Dedifferentiated amniotic fluid mesenchymal stem cell (primary cell): ENCODE data around the gene SLC35A3.

ENCODE experiments used
- DNase-seq: peaks from one replicate; pipeline ENCODE4 v3.0.0-alpha.2; 2016; ENCODE audit errors: extremely low spot score

SLC35A3 gene

DNA sequence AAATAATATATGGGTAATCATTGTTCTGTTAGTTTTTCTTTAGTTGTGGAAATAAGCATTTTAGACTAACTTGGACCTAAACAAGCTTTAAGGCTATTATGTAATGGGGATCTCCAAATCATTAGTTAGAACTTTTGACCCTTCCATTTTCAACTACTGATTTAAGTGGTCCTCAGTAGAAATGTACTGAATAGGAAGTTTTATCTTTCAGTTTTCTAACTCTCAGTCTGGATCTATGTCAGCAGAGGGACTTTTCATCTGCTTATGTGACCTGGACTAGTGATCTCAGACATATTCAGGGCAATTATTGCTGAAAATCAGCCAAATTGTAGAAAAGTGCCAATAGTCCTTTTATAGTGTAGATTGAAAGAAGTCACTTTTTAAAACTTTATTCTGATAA is 106.9 kb downstream of the SLC35A3 start:
- no peak for DNase-seq

- no peak for DNase-seq
These were observed 107.7 kb downstream of the SLC35A3 start for GRCh38 chr1:100077531-100077930.

DNA sequence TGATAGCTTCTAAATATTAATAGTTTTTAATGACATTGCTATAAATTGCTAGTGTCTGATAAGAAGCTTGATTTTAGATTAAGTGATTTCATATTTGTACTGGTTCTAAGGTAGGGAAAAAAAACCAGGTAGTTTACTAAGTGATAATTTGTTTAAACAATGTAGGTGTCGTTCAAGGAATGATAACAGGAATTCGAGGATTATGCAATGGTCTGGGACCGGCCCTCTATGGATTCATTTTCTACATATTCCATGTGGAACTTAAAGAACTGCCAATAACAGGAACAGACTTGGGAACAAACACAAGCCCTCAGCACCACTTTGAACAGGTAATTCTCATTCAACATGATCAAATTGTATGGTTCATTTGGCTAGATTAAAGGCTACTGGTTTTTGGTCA is 110.5 kb downstream of the SLC35A3 start:
- DNase-seq: no peak
